ENCODE results near the gene CENPM.

CENPM gene

DNA sequence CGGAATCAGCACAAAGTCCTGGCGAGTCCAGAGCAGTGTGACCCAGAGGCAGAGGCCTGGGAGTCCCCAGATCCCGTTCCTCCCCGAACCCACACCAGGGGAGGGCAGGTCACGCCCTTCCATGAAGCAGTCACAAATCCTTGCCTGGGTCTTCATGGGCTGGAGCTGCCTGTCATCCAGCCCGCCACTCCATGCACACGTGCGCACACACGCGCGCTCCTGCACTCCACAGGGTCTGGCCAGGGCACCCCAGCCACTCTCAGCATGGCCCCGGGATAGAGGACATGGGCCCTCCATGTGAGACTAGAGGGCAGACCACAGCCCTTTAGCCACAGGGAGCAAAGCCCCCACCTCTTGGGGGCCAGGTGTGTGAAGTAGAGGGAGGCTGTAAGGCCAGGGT, 14.6 kb downstream of the CENPM start:
- H3K4me3 ChIP-seq (ENCODE audit: low read depth in 1 of 2, low read length in 2 of 2): no peak overlapping the region
- no peak overlapping the region for H3K9ac ChIP-seq (ENCODE audit: low read depth, low read length)
- H3K27ac ChIP-seq (ENCODE audit: low read length): no peak overlapping the region

DNA sequence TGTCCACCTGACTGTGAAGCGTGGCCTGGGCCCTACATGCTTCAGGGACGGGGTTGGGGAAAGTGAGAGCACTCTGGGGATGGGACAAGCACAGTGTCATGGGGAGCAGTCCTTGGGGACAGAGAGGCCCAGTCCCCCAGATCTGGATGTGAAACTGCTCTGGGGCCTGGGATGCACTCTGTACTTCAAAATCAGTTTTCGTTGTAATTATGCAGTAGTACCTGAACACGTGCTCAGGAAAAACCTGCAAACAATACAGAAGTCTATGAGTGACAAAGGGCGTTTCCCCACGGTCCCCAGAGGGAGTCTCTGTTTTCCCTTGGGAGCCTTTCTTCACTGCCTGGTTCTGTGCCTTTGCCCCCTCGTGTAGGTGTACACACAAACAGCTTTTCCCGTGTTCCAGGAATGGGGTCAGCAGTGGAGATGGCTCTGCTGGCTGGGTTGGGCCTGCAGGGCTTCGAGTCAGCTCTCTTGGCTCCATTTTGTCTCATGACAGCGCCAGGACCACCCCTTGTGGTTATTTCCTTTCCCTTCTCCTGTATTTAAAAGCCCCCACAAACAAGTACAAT, 15.2 kb downstream of the CENPM start:
- DNase-seq (no peak), ATAC-seq (ENCODE audit: insufficient read depth, low read depth) (no peak)
- Histone ChIP-seq H3K27ac (ENCODE audit: low read length) (no peak overlapping the region), H3K4me2 (ENCODE audit: insufficient read depth, low read length) (no peak overlapping the region), H3K79me2 (ENCODE audit: insufficient read depth, low read length) (peaks cover 9% of the 10 kb centered on the region; the same call in 1 of the 2 replicates), H3K27me3 (ENCODE audit: insufficient read depth, low read length, poor library complexity) (no peaks in the 10 kb centered on the region), H3K4me1 (ENCODE audit: insufficient read depth, low read length) (no peaks in the 10 kb centered on the region), H3K36me3 (ENCODE audit: insufficient read depth, low read length) (peaks cover 50% of the 10 kb centered on the region), H3K9ac (ENCODE audit: low read depth, low read length) (no peak overlapping the region), H3K9me3 (ENCODE audit: insufficient read depth, low read length, severe bottlenecking) (no peaks in the 10 kb centered on the region), H4K20me1 (ENCODE audit: insufficient read depth, low read length) (peaks cover 55% of the 10 kb centered on the region), H2AFZ (ENCODE audit: low read depth, low read length) (no peak overlapping the region), H3K4me3 (ENCODE audit: low read depth in 1 of 2, low read length in 2 of 2) (no peak overlapping the region)
- TF ChIP-seq EZH2 (IDR thresholded peaks at IDR 0.05; ENCODE audit: borderline replicate concordance, low read depth, low read length, severe bottlenecking): no peak
- TF ChIP-seq, protein P1, sequence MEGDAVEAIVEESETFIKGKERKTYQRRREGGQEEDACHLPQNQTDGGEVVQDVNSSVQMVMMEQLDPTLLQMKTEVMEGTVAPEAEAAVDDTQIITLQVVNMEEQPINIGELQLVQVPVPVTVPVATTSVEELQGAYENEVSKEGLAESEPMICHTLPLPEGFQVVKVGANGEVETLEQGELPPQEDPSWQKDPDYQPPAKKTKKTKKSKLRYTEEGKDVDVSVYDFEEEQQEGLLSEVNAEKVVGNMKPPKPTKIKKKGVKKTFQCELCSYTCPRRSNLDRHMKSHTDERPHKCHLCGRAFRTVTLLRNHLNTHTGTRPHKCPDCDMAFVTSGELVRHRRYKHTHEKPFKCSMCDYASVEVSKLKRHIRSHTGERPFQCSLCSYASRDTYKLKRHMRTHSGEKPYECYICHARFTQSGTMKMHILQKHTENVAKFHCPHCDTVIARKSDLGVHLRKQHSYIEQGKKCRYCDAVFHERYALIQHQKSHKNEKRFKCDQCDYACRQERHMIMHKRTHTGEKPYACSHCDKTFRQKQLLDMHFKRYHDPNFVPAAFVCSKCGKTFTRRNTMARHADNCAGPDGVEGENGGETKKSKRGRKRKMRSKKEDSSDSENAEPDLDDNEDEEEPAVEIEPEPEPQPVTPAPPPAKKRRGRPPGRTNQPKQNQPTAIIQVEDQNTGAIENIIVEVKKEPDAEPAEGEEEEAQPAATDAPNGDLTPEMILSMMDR (IDR thresholded peaks at IDR 0.05; ENCODE audit: borderline replicate concordance, extremely low read depth, low read length, poor library complexity, severe bottlenecking): no peak

More for the DNA sequence above, 14.6 kb downstream of the CENPM start:
- H3K79me2 ChIP-seq (ENCODE audit: insufficient read depth, low read length): peaks cover 11% of the 10 kb centered on the region; the same call in 1 of the 2 replicates
- no peak overlapping the region for H3K4me2 ChIP-seq (ENCODE audit: insufficient read depth, low read length)
- peaks cover 55% of the 10 kb centered on the region for H4K20me1 ChIP-seq (ENCODE audit: insufficient read depth, low read length)
- no peaks in the 10 kb centered on the region for H3K4me1 ChIP-seq (ENCODE audit: insufficient read depth, low read length)
- H3K9me3 ChIP-seq (ENCODE audit: insufficient read depth, low read length, severe bottlenecking): no peaks in the 10 kb centered on the region
- ATAC-seq (ENCODE audit: insufficient read depth, low read depth) (no peak), DNase-seq (no peak)
- no peak overlapping the region for H2AFZ ChIP-seq (ENCODE audit: low read depth, low read length)
- TF ChIP-seq EZH2 (IDR thresholded peaks at IDR 0.05; ENCODE audit: borderline replicate concordance, low read depth, low read length, severe bottlenecking): no peak
- TF ChIP-seq, protein P1 (IDR thresholded peaks at IDR 0.05; ENCODE audit: borderline replicate concordance, extremely low read depth, low read length, poor library complexity, severe bottlenecking): no peak
- peaks cover 56% of the 10 kb centered on the region for H3K36me3 ChIP-seq (ENCODE audit: insufficient read depth, low read length)
- H3K27me3 ChIP-seq (ENCODE audit: insufficient read depth, low read length, poor library complexity): no peaks in the 10 kb centered on the region

DNA sequence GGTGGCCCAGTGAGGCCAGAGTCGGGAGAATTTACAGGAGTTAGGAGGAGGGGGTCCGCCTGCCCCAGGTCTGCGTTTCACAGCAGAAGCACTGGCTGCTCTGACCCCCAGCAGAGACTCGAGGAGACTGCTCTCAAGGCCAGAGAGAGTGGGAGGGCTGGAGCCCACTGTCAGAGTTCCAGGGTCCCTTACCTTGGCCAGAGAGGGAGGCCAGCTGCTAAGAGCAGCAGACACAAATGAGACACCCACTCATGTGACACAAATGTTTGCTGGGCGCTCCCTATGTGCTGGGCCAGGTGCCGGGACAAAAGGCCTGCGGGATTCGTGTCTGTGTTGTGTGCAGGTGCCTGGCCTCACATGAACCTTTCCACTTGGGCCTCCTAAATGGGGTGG, 17.5 kb downstream of the CENPM start:
- H3K4me2 ChIP-seq (ENCODE audit: insufficient read depth, low read length): no peak overlapping the region
- no peak overlapping the region for H3K27ac ChIP-seq (ENCODE audit: low read length)
- peaks cover 38% of the 10 kb centered on the region for H4K20me1 ChIP-seq (ENCODE audit: insufficient read depth, low read length)
- no peaks in the 10 kb centered on the region for H3K9me3 ChIP-seq (ENCODE audit: insufficient read depth, low read length, severe bottlenecking)
- DNase-seq (no peak), ATAC-seq (ENCODE audit: insufficient read depth, low read depth) (no peak)
- no peaks in the 10 kb centered on the region for H3K27me3 ChIP-seq (ENCODE audit: insufficient read depth, low read length, poor library complexity)
- 0 out of 2 replicates have a peak, but pooled peaks cover 2% of the 10 kb centered on the region for H3K79me2 ChIP-seq (ENCODE audit: insufficient read depth, low read length)
- H3K4me1 ChIP-seq (ENCODE audit: insufficient read depth, low read length): no peaks in the 10 kb centered on the region
- peaks cover 35% of the 10 kb centered on the region for H3K36me3 ChIP-seq (ENCODE audit: insufficient read depth, low read length)
- TF ChIP-seq, protein P1 (IDR thresholded peaks at IDR 0.05; ENCODE audit: borderline replicate concordance, extremely low read depth, low read length, poor library complexity, severe bottlenecking): no peak
- no peak overlapping the region for H2AFZ ChIP-seq (ENCODE audit: low read depth, low read length)
- no peak overlapping the region for H3K4me3 ChIP-seq (ENCODE audit: low read depth in 1 of 2, low read length in 2 of 2)
- no peak overlapping the region for H3K9ac ChIP-seq (ENCODE audit: low read depth, low read length)
